ENCODE results near the gene CD55. TPM values are rescaled to one million over a fixed set of nuclear protein-coding genes. Genes with fewer than 3 reads are reported as not detected.

The CD55 gene
- total RNA-seq, 1 experiment from 2014 or later, result 17.3 TPM

DNA sequence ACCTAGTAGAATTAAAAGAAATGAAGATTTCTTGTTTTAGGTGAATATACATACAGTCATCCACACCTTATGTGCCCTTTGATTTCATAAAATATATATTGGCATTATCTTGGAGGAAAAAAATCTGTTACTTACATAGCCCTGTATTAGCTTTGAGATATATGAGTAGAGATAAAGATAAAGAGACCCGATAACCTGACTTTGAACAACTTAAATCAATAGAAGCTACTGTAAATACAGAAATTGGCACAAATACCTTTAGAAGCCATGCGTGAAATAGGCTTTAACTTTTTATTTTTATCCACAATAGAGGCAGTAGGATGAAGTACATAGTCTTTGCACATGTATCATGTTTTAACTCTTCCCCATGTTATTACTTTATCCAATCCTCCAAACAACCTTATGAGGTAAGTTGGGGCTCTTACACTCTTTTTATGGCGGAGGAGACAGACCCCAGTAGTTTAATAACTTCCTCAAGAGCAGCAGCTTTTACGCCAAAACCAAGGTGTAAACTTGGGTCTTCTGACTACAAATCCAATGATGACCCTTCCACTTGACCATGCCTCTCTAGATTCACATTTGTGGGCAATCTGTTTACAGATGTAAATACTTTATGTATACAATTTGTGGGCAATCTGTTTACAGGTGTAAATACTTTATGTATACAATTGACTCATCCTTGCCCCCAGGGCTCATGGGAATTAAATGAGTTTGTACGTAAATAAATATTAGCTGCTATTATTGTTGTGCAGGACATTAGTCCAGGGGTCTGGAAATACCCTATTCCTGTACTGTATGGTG, 2.1 kb downstream of the CD55 start:
- Mint-ChIP-seq H3K27ac (no peak overlapping the region), H3K27me3 (ENCODE audit: low read depth) (no peaks in the 10 kb centered on the region), H3K36me3 (ENCODE audit: insufficient read depth in 1 of 3, low read depth in 3 of 3) (peaks cover 3 to 35% (median 29%) of the 10 kb centered on the region in 3 experiments; a peak in 6 of 7 replicates), H3K9me3 (no peaks in the 10 kb centered on the region), H3K4me3 (no peak overlapping the region), H3K4me1 (peaks cover 8 to 11% of the 10 kb centered on the region in 2 experiments; a peak in 3 of 4 replicates)
- H2AFZ ChIP-seq (ENCODE audit: low read length), result no peak overlapping the region
- no peak overlapping the region for H2AK5ac ChIP-seq (ENCODE audit: insufficient read length, low read length)
- H3K79me2 ChIP-seq (ENCODE audit: insufficient read depth, low read length), result no peaks in the 10 kb centered on the region
- H3K14ac ChIP-seq (ENCODE audit: insufficient read depth, low read length), result no peak overlapping the region
- H3K9ac ChIP-seq (ENCODE audit: extremely low read depth, insufficient read length, low read length), result no peak overlapping the region
- H2BK20ac ChIP-seq (ENCODE audit: low read depth, low read length, poor library complexity, severe bottlenecking), result no peak overlapping the region
- no peak overlapping the region for H4K8ac ChIP-seq (replicated peaks; ENCODE audit: insufficient read length, low read depth, low read length)
- H3K4me2 ChIP-seq (ENCODE audit: insufficient read depth, insufficient read length, low read length), result no peak overlapping the region
- H3K23ac ChIP-seq (ENCODE audit: insufficient read length, low read depth, low read length), result no peak overlapping the region
- no peaks in the 10 kb centered on the region for H3K27me3 ChIP-seq (ENCODE audit: insufficient read depth, low read length)
- no peaks in the 10 kb centered on the region; the same call in 1 of the 2 replicates for H3K4me1 ChIP-seq (ENCODE audit: insufficient read depth, low read length)
- H3K27ac ChIP-seq (ENCODE audit: insufficient read length, low read depth, low read length), result no peak overlapping the region
- H3K56ac ChIP-seq (ENCODE audit: insufficient read length, low read depth, low read length), result no peak overlapping the region
- TF ChIP-seq, protein P1, sequence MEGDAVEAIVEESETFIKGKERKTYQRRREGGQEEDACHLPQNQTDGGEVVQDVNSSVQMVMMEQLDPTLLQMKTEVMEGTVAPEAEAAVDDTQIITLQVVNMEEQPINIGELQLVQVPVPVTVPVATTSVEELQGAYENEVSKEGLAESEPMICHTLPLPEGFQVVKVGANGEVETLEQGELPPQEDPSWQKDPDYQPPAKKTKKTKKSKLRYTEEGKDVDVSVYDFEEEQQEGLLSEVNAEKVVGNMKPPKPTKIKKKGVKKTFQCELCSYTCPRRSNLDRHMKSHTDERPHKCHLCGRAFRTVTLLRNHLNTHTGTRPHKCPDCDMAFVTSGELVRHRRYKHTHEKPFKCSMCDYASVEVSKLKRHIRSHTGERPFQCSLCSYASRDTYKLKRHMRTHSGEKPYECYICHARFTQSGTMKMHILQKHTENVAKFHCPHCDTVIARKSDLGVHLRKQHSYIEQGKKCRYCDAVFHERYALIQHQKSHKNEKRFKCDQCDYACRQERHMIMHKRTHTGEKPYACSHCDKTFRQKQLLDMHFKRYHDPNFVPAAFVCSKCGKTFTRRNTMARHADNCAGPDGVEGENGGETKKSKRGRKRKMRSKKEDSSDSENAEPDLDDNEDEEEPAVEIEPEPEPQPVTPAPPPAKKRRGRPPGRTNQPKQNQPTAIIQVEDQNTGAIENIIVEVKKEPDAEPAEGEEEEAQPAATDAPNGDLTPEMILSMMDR (conservative IDR thresholded peaks at IDR 0.05), result no peak
- no peaks in the 10 kb centered on the region for H4K20me1 ChIP-seq (ENCODE audit: control insufficient read depth, insufficient read depth, insufficient read length)
- H3T11ph ChIP-seq (ENCODE audit: low read length), result no peak overlapping the region
- no peak overlapping the region for H3K4ac ChIP-seq (ENCODE audit: low read depth, low read length)
- no peaks in the 10 kb centered on the region for H3K9me3 ChIP-seq (ENCODE audit: control insufficient read depth, low read depth, low read length)
- WGBS (ENCODE audit: extremely low coverage, insufficient read length, low lambda C conversion rate), result no CpG with 5 or more reads among the region's 5 CpGs
- DNase-seq, result no peak
- peaks cover 3% of the 10 kb centered on the region for H3K23me2 ChIP-seq (ENCODE audit: insufficient read length, low read depth, low read length, poor library complexity, severe bottlenecking)
- H3K79me1 ChIP-seq (ENCODE audit: insufficient read depth, low read depth, low read length, poor library complexity, severe bottlenecking), result no peaks in the 10 kb centered on the region
- no peak overlapping the region for H3K18ac ChIP-seq (ENCODE audit: insufficient read length, low read depth, low read length)
- no peak overlapping the region for H2BK5ac ChIP-seq (ENCODE audit: insufficient read length, low read length)
- H2BK15ac ChIP-seq (ENCODE audit: low read depth, low read length), result no peak overlapping the region
- H4K91ac ChIP-seq (ENCODE audit: insufficient read length, low read depth, low read length), result no peak overlapping the region
- H2BK120ac ChIP-seq (ENCODE audit: low read depth, low read length, poor library complexity, severe bottlenecking), result no peak overlapping the region
- no peak overlapping the region for H4K5ac ChIP-seq (ENCODE audit: insufficient read length, low read depth, low read length)
- H2BK12ac ChIP-seq (ENCODE audit: insufficient read length, low read depth, low read length), result no peak overlapping the region
